Parathyroid adenoma (tissue), 2 donors: ENCODE data around the gene BAIAP3.

Experiments used
- H2AFZ ChIP-seq: fragments of 300-600 bp; sonication (generic); one replicate; pipeline ENCODE4 v1.7.0; 2017; ENCODE audit warnings: antibody characterized with exemption, mild to moderate bottlenecking
- H3K27ac ChIP-seq: fragments of 300-600 bp; sonication (generic); one replicate; pipeline ENCODE4 v1.7.0; 2017
- H3K27me3 ChIP-seq: fragments of 300-600 bp; sonication (generic); one replicate; pipeline ENCODE4 v1.7.0; 2017; ENCODE audit warnings: low read length; ENCODE audit not compliant: control insufficient read depth, insufficient read depth
- H3K36me3 ChIP-seq: fragments of 300-600 bp; sonication (generic); one replicate; pipeline ENCODE4 v1.7.0; 2017; ENCODE audit warnings: low read length; ENCODE audit not compliant: control insufficient read depth, insufficient read depth
- H3K4me1 ChIP-seq: fragments of 300-600 bp; sonication (generic); one replicate; pipeline ENCODE4 v1.7.0; 2017; ENCODE audit warnings: control low read depth
- H3K4me2 ChIP-seq: fragments of 300-600 bp; sonication (generic); one replicate; pipeline ENCODE4 v1.7.0; 2017; ENCODE audit warnings: low read length
- H3K4me3 ChIP-seq: fragments of 300-600 bp; sonication (generic); one replicate; pipeline ENCODE4 v1.7.0; 2017; ENCODE audit warnings: low read depth, low read length
- H3K79me2 ChIP-seq: fragments of 300-600 bp; sonication (generic); one replicate; pipeline ENCODE4 v1.7.0; 2017; ENCODE audit warnings: control low read depth
- H3K9ac ChIP-seq: fragments of 300-600 bp; sonication (generic); one replicate; pipeline ENCODE4 v1.7.0; 2017; ENCODE audit warnings: mild to moderate bottlenecking
- H3K9me3 ChIP-seq: fragments of 300-600 bp; sonication (generic); one replicate; pipeline ENCODE4 v1.7.0; 2017; ENCODE audit warnings: low read length; ENCODE audit not compliant: control insufficient read depth
- TF ChIP-seq, protein P1 (sequence below): fragments of 300-600 bp; sonication (generic); IDR thresholded peaks from one replicate; pipeline ENCODE4 v1.7.0; 2017; ENCODE audit warnings: antibody characterized with exemption, mild to moderate bottlenecking
- donor health status: primary hyperparathyroidism.

BAIAP3 gene

DNA sequence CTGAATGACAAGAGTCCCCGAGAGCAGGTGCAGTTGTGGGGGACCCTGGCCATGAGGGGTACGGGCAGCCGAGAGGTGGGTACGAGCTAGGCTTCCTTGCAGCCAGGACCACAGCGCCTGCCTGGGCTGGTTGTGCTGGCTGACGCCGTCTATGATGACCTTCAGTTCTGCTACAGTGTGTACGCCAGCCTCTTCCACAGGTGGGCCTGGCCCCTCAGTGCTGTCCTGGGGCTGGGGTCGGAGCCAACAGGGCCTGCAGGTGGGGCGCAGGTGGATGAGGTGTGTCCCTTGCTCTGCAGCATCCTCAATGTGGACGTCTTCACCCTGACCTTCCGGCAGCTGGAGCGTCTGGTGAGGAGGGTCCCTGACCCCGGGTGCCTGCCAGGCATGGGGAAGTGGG lies 11.1 kb downstream of the BAIAP3 start:
- Histone ChIP-seq H3K4me3 (no peak overlapping the region), H3K36me3 (no peaks in the 10 kb centered on the region), H3K4me1 (peaks cover 6% of the 10 kb centered on the region), H3K27me3 (no peaks in the 10 kb centered on the region), H3K79me2 (no peaks in the 10 kb centered on the region), H3K9ac (no peak overlapping the region), H3K4me2 (no peak overlapping the region), H2AFZ (no peak overlapping the region), H3K27ac (no peak overlapping the region), H3K9me3 (no peaks in the 10 kb centered on the region)
- TF ChIP-seq, protein P1, sequence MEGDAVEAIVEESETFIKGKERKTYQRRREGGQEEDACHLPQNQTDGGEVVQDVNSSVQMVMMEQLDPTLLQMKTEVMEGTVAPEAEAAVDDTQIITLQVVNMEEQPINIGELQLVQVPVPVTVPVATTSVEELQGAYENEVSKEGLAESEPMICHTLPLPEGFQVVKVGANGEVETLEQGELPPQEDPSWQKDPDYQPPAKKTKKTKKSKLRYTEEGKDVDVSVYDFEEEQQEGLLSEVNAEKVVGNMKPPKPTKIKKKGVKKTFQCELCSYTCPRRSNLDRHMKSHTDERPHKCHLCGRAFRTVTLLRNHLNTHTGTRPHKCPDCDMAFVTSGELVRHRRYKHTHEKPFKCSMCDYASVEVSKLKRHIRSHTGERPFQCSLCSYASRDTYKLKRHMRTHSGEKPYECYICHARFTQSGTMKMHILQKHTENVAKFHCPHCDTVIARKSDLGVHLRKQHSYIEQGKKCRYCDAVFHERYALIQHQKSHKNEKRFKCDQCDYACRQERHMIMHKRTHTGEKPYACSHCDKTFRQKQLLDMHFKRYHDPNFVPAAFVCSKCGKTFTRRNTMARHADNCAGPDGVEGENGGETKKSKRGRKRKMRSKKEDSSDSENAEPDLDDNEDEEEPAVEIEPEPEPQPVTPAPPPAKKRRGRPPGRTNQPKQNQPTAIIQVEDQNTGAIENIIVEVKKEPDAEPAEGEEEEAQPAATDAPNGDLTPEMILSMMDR, result no peak

DNA sequence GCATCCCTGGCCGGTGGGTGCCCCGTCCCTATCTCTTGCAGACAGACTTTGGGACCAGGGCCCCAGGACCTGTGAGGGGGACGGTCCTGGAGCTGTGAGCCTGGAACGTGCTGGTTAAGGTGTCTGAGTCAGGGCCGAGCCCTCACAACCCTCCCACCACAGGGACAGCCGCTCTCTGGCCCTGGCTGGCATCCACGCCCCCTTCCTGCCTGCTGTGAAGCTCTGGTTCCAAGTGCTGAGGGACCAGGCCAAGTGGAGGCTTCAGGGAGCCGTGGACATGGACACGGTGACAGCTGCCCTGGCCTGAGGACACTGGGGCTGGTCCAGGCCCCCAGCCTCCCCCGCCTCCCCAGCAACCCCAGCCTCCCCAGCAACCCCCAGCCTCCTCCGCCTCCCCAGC lies 11.6 kb downstream of the BAIAP3 start:
- Histone ChIP-seq H3K4me1 (peaks cover 6% of the 10 kb centered on the region), H3K36me3 (no peaks in the 10 kb centered on the region), H3K4me2 (no peak overlapping the region), H2AFZ (no peak overlapping the region), H3K79me2 (no peaks in the 10 kb centered on the region), H3K9me3 (no peaks in the 10 kb centered on the region), H3K27ac (no peak overlapping the region), H3K9ac (no peak overlapping the region), H3K4me3 (no peak overlapping the region), H3K27me3 (no peaks in the 10 kb centered on the region)
- TF ChIP-seq, protein P1, result no peak

DNA sequence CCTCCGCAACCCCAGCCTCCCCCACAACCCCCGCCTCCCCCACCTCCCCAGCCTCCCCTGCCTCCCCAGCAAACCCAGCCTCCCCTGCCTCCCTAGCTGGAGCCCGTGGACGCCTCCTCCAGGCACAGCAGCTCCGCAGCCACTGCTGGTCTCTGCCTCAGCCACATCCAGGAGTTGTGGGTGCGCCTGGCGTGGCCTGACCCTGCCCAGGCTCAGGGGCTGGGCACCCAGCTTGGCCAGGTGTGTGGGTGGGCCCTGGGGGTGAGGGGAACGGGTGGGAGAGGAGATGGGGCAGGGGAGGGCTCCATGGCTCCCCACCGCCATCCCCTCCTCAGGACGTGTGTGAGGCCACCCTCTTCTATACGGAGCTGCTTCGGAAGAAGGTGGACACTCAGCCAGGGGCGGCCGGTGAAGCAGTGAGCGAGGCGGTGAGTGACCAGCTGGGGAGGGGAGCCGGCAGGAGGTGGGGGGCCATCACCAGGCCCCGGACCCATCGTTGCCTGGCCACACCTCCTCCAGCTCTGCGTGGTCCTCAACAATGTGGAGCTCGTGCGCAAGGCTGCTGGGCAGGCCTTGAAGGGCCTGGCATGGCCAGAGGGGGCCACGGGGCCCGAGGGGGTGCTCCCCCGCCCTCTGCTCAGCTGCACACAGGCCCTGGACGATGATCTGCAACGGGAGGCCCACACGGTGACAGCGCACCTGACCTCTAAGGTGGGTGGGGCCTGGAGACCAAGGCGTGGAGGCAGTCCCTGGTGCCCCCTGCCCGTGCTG lies 12.4 kb downstream of the BAIAP3 start:
- Histone ChIP-seq H3K4me3 (no peak overlapping the region), H3K4me2 (no peak overlapping the region), H3K9me3 (no peaks in the 10 kb centered on the region), H3K4me1 (peaks cover 10% of the 10 kb centered on the region), H3K79me2 (no peaks in the 10 kb centered on the region), H3K27ac (no peak overlapping the region), H3K36me3 (no peaks in the 10 kb centered on the region), H3K9ac (no peak overlapping the region), H2AFZ (no peak overlapping the region), H3K27me3 (no peaks in the 10 kb centered on the region)
- TF ChIP-seq, protein P1, result no peak

- H3K9me3 ChIP-seq, result no peaks in the 10 kb centered on the region
- peaks cover 2% of the 10 kb centered on the region for H3K79me2 ChIP-seq
- peaks cover 12% of the 10 kb centered on the region for H3K4me1 ChIP-seq
- H3K4me3 ChIP-seq, result no peak overlapping the region
- H3K27ac ChIP-seq, result no peak overlapping the region
- H3K9ac ChIP-seq, result no peak overlapping the region
- no peaks in the 10 kb centered on the region for H3K27me3 ChIP-seq
- no peak overlapping the region for H2AFZ ChIP-seq
- no peak overlapping the region for H3K4me2 ChIP-seq
- H3K36me3 ChIP-seq, result no peaks in the 10 kb centered on the region
- TF ChIP-seq, protein P1, result no peak
Observed at GRCh38 chr16:1346422-1347285, 13.2 kb downstream of the BAIAP3 start.
